WTC11 (cell line): ENCODE results near the gene SH3BGR.

Experiments
- ELF4 ChIP-seq: sonication (generic); formaldehyde crosslinking; IDR thresholded peaks from 2 replicates; pipeline ENCODE4 v1.8.1; 2022; ENCODE audit warnings: low read depth, mild to moderate bottlenecking, moderate library complexity, missing genetic modification reagents
- ESRRA ChIP-seq: sonication (generic); formaldehyde crosslinking; IDR thresholded peaks from 2 replicates; pipeline ENCODE4 v1.8.1; 2022; ENCODE audit warnings: mild to moderate bottlenecking, missing genetic modification reagents, borderline replicate concordance
- NR2C2 ChIP-seq: sonication (generic); formaldehyde crosslinking; IDR thresholded peaks from 2 replicates; pipeline ENCODE4 v1.8.0; 2022; ENCODE audit warnings: mild to moderate bottlenecking, missing genetic modification reagents
- SP1 ChIP-seq: sonication (generic); formaldehyde crosslinking; conservative IDR thresholded peaks from 2 replicates; pipeline ENCODE4 v1.8.1; 2022; ENCODE audit warnings: missing genetic modification reagents
- TF ChIP-seq, protein P1 (sequence below): fragments of 200-600 bp; IDR thresholded peaks from 2 replicates; pipeline ENCODE4 v1.8.0; 2022; ENCODE audit warnings: antibody characterized with exemption
- TF ChIP-seq, protein P2 (sequence below): sonication (generic); formaldehyde crosslinking; conservative IDR thresholded peaks from 2 replicates; pipeline ENCODE4 v1.8.1; 2022; ENCODE audit warnings: mild to moderate bottlenecking, missing genetic modification reagents
- TF ChIP-seq, protein P3 (sequence below): sonication (generic); formaldehyde crosslinking; IDR thresholded peaks from 2 replicates; pipeline ENCODE4 v1.8.0; 2022; ENCODE audit warnings: mild to moderate bottlenecking, missing genetic modification reagents

DNA sequence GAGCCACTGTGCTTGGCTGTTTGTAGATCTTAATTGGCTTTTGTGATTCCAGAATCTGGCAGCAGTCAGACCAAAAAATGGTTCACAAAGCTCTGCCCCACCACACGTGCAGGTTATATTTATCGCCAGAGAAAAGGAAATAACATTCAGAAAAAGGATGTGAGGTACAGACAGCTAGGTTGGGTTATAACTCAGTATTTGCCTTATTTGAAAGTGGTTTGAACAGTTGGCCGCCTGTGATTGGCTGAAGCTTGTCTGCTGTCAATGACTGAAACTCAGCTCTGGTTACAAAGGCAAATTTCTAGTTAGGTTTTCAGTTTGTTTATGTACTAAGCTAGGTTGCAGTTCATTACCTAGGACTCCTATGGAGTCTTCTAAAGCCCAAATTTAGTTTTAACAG is 9.6 kb downstream of the SH3BGR start:
- TF ChIP-seq, protein P1, sequence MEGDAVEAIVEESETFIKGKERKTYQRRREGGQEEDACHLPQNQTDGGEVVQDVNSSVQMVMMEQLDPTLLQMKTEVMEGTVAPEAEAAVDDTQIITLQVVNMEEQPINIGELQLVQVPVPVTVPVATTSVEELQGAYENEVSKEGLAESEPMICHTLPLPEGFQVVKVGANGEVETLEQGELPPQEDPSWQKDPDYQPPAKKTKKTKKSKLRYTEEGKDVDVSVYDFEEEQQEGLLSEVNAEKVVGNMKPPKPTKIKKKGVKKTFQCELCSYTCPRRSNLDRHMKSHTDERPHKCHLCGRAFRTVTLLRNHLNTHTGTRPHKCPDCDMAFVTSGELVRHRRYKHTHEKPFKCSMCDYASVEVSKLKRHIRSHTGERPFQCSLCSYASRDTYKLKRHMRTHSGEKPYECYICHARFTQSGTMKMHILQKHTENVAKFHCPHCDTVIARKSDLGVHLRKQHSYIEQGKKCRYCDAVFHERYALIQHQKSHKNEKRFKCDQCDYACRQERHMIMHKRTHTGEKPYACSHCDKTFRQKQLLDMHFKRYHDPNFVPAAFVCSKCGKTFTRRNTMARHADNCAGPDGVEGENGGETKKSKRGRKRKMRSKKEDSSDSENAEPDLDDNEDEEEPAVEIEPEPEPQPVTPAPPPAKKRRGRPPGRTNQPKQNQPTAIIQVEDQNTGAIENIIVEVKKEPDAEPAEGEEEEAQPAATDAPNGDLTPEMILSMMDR: no peak
- TF ChIP-seq, protein P2, sequence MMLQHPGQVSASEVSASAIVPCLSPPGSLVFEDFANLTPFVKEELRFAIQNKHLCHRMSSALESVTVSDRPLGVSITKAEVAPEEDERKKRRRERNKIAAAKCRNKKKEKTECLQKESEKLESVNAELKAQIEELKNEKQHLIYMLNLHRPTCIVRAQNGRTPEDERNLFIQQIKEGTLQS (CRISPR knock-in tag): no peak
- no peak for TF ChIP-seq ELF4 (CRISPR knock-in tag)
- TF ChIP-seq, protein P3, sequence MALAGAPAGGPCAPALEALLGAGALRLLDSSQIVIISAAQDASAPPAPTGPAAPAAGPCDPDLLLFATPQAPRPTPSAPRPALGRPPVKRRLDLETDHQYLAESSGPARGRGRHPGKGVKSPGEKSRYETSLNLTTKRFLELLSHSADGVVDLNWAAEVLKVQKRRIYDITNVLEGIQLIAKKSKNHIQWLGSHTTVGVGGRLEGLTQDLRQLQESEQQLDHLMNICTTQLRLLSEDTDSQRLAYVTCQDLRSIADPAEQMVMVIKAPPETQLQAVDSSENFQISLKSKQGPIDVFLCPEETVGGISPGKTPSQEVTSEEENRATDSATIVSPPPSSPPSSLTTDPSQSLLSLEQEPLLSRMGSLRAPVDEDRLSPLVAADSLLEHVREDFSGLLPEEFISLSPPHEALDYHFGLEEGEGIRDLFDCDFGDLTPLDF: no peak
- TF ChIP-seq NR2C2: no peak
- TF ChIP-seq SP1 (CRISPR knock-in tag): no peak
- TF ChIP-seq ESRRA: no peak
